Islet precursor cell (in vitro differentiated cells): ENCODE measurements around the gene GUCA2A.

Source experiments
- DNase-seq: peaks from one replicate; pipeline ENCODE4 v3.0.0-alpha.2; 2018

Gene GUCA2A

DNA sequence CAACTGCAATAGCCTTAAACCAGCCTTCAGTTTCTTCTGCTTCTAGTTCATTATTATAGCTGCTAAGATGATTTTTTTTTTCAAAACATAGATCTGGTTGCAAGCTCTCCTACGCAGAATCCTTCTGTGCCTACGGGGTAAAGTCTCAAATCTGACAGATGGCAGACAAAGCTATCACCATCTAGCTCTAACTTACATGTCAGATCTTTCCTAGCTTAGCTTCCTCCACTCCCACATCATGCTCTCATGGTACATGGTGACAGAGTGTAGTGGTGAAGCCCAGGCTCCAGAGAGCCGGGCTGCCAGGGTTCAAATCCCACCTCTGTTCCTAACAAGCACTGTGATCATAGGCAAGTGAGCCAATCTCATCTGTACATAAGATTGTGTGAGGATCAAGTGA lies 35.6 kb downstream of the GUCA2A start:
- DNase-seq: no peak

DNA sequence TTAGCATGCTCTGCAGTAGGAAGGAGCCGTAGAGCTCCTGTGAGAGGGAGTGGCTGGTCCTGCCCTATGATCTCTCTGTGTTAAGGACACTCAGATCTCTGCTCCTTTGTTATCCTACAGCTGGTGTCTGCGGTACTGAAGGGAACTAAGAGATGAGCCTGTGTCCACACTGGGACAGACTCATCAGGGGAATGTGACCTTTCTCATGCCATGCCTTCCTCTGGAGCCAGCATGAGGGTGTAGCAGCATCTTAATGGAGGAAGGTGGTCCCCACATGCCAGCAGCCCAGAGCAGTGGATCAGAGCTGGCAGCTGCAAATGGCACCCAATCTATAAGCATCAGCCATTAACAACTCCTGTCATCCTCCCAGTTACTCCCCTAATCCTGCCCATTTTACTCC lies 36.0 kb downstream of the GUCA2A start:
- no peak for DNase-seq

DNA sequence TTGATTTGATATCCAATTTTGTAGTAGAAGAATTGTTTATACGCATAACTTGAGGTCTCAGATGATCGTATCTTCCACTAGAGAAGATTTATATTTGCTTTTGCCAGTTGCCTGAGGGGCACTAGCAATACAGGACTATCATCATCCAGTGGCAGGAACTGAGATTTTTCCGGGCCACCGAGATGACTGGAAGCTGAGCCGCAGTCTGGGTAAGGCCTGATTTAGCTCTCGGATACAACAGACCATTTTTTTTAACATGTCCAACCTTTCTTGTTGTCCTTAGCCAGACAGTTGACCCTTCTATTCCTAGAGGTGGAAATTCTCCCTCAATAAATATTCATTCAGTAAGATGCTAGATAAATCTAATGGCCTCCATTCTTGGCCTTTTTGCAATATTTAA lies 36.8 kb downstream of the GUCA2A start:
- DNase-seq: no peak

DNA sequence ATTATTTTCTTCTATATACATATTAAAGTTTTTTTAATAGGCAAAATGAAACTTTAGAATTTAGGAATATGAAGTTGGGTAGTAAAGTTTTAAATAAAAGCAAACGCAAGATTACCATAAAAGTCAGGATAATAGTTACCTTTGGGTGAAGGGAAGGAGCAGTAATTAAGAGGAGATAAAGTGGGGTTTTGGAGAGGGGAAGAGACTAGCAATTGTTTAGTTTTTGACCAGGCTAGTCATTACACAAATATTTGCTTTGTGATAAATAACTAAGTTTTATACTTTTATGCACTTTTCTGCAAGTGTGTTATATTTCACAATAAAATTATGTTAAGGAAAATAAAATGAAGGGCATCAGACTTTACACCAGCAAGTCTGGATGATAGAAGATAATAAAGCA lies 39.0 kb downstream of the GUCA2A start:
- DNase-seq: no peak

DNA sequence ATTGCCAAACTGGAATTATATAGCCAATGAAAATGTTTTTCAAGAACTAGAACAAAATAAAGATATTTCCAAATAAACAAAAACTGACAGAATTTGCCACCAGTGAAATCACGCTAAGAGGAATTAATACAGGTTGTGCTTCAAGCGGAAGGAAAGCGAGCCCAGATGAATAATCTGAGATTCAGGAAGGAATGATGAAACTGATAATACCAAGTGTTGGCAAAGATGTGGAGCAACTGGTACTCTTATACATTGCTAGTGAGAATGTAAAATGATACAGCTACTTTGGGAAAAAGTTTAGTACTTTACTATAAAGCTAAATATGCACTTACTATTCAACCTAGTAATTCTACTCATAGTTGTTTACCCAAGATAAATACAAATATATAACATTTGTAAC lies 42.1 kb downstream of the GUCA2A start:
- DNase-seq: no peak

DNA sequence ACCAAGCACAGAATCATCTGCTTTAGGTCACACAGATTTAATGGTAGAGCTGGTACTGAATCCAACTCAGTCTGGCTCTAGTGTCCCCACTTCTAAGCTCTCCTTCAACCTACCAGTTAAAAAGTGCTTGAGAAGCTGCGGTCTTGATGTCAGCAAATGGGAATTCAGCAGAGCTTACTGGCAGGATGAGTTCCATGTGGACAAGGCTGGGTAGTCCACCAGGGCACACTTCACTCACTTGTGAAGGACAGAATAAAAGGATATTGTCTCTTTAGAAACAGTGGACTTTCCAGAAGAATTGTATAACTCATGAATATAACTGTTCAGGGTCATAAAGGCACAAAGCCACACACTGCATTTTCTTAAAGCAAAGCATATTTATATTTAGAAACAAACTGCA lies 46.4 kb downstream of the GUCA2A start:
- DNase-seq: no peak

DNA sequence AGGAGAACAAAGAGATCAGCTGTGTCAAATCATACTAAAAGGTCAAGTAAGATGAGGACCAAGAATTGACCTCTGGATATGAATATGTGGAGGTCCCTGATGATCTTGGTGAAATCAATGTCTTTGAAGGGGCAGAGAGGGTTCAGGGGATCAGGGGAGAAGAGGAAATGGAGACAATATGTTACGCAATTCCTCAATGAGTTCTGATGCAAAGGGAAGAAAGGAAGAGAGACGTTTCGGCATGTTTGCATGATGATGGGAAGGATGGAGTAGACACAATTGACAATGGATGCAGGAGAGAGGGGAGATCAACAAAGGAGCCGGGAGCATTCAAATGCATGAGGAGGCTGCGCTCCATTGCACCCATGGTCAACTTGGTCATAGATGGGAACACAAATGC lies 47.3 kb downstream of the GUCA2A start:
- DNase-seq: no peak

DNA sequence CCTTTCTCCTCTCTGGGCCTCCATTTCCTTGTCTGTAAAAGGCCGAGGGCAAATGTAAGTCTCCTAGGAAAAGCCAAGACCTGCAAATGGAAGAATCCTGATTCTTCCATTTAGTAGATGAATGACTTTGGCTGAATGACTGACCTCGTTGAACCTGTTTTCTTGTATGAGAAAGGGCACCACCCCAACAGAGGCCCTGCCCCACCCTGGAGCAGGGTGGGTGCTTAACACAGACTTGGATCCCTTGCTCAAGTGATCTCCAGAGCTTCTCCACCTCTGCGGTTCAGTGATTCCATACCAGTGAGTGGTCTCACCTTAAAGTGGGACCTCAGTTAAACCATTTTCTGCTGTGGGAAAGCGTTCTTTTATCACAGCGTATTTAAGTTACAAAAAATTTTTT lies 50.3 kb downstream of the GUCA2A start:
- DNase-seq: no peak
